K562 (cell line): ENCODE data around the gene NACC1. TPM values are rescaled to one million over a fixed set of nuclear protein-coding genes. Genes with fewer than 3 reads are reported as not detected.

Source experiments
- ATAC-seq: fragments of 200-7000 bp; cut with Tn5 transposase; 3 replicates; pipeline ENCODE4 v1.9.1; 2020; ENCODE audit warnings: moderate library complexity
- BruUV-seq: library from RNA; stranded (reverse); fragments of 400-500 nt; replicated peaks from 2 replicates; lab custom pipeline; 2021; lab: Mats Ljungman, UMichigan
- CTCF ChIA-PET: fragments of 300-600 bp; formaldehyde crosslinking; extraction: SDS; loops from one replicate; lab custom pipeline; 2021; ENCODE audit warnings: low intra/inter-chr PET ratio; lab: Yijun Ruan, JAX
- POLR2A ChIA-PET: fragments of 300-600, 350-650 bp; sonication (Branson Sonifier 250); formaldehyde crosslinking; extraction: SDS; loops from one replicate; lab custom pipeline; 2021; ENCODE audit warnings: antibody characterized with exemption, inconsistent platforms; lab: Yijun Ruan, JAX
- DNase-seq, 4 experiments: peaks; one replicate each; pipeline versions ENCODE4 v3.0.0 to v3.0.0-alpha.2; 2011 to 2018; ENCODE audit warnings: low spot score in 3 of 4, mixed read lengths in 3 of 4; ENCODE audit errors: extremely low read depth in 1 of 4
- FAIRE-seq: peaks from 2 replicates; lab custom pipeline; 2011; peaks lifted over from hg19 to GRCh38; lab: Jason Lieb, UNC
- H2AFZ ChIP-seq: 2 replicates; pipeline ENCODE4 v1.6.0; 2011; ENCODE audit warnings: low read depth, low read length, control low read depth, inconsistent platforms
- H3K27ac ChIP-seq: fragments of 200-600 bp; 3 replicates; pipeline ENCODE4 v1.8.0; 2011; ENCODE audit warnings: low read depth, mild to moderate bottlenecking, control low read depth, inconsistent platforms, low read length, moderate library complexity, mixed read lengths; ENCODE audit errors: extremely low read depth
- H3K27me3 ChIP-seq, 2 experiments: fragments of 300-600 bp in 1 of 2; 2 replicates in 1 of 2; 3 replicates in 1 of 2; pipeline versions ENCODE4 v1.6.0 to v1.8.0; 2011; ENCODE audit warnings: inconsistent platforms in 2 of 2, low read length in 2 of 2, mild to moderate bottlenecking in 1 of 2, mixed read lengths in 1 of 2, moderate library complexity in 1 of 2; ENCODE audit not compliant: control insufficient read depth in 2 of 2, insufficient read depth in 2 of 2
- H3K36me3 ChIP-seq: fragments of 300-600 bp; 3 replicates; pipeline ENCODE4 v1.8.0; 2011; ENCODE audit warnings: mild to moderate bottlenecking, low read length, inconsistent platforms; ENCODE audit not compliant: control insufficient read depth, insufficient read depth
- H3K4me1 ChIP-seq, 2 experiments: fragments of 200-600 bp in 1 of 2; replicated peaks in 1 of 2; 2 replicates in 1 of 2; 3 replicates in 1 of 2; pipeline versions ENCODE4 v1.5.1 to v1.8.0; 2011; ENCODE audit warnings: inconsistent platforms in 2 of 2, low read length in 2 of 2, mild to moderate bottlenecking in 1 of 2, mixed read lengths in 1 of 2, moderate library complexity in 1 of 2; ENCODE audit not compliant: control insufficient read depth in 2 of 2, insufficient read depth in 2 of 2
- H3K4me2 ChIP-seq: 2 replicates; pipeline ENCODE4 v1.6.1; 2011; ENCODE audit warnings: low read length, control low read depth, inconsistent platforms, mixed read lengths; ENCODE audit not compliant: insufficient read depth
- H3K4me3 ChIP-seq: fragments of 200-600 bp; sonication (generic), shearing (Covaris generic); 2 replicates; pipeline ENCODE4 v1.5.1; 2016; ENCODE audit warnings: control low read depth, inconsistent platforms
- H3K79me2 ChIP-seq: fragments of 200-600 bp; 3 replicates; pipeline ENCODE4 v1.8.0; 2011; ENCODE audit warnings: low read length, inconsistent platforms; ENCODE audit not compliant: control insufficient read depth, insufficient read depth
- H3K9ac ChIP-seq, 2 experiments: 2 replicates each; pipeline versions ENCODE4 v1.6.0 to v1.6.1; 2011; ENCODE audit warnings: low read depth in 2 of 2, low read length in 2 of 2, control low read depth in 1 of 2, inconsistent platforms in 1 of 2, mild to moderate bottlenecking in 1 of 2, mixed read lengths in 1 of 2; ENCODE audit not compliant: insufficient read depth in 1 of 2
- H3K9me1 ChIP-seq: one replicate; pipeline ENCODE4 v1.6.0; 2011; ENCODE audit warnings: inconsistent platforms, mild to moderate bottlenecking, low read length, moderate library complexity; ENCODE audit not compliant: control insufficient read depth, insufficient read depth
- H3K9me3 ChIP-seq: replicated peaks from 2 replicates; pipeline ENCODE4 v1.5.1; 2011; ENCODE audit warnings: low read depth, low read length, inconsistent platforms; ENCODE audit not compliant: control insufficient read depth, insufficient read depth
- H4K20me1 ChIP-seq: replicated peaks from 2 replicates; pipeline ENCODE4 v1.6.1; 2011; ENCODE audit warnings: low read length, inconsistent platforms, mixed read lengths; ENCODE audit not compliant: control insufficient read depth, insufficient read depth
- CBFA2T2 ChIP-seq: fragments of 450-650 bp; conservative IDR thresholded peaks from 2 replicates; pipeline ENCODE4 v1.6.1; 2017; ENCODE audit warnings: mild to moderate bottlenecking
- CBFA2T3 ChIP-seq: fragments of 450-650 bp; IDR thresholded peaks from 2 replicates; pipeline ENCODE4 v1.6.1; 2017
- GATAD2A ChIP-seq: fragments of 450-650 bp; IDR thresholded peaks from 2 replicates; pipeline ENCODE4 v1.6.1; 2017
- MCM3 ChIP-seq: fragments of 450-650 bp; IDR thresholded peaks from 2 replicates; pipeline ENCODE4 v1.6.1; 2016
- NCOA2 ChIP-seq, 2 experiments: fragments of 450-650 bp; IDR thresholded peaks; 2 replicates each; pipeline ENCODE4 v1.6.1; 2018; ENCODE audit warnings: mild to moderate bottlenecking in 2 of 2, moderate library complexity in 1 of 2; ENCODE audit not compliant: partially characterized antibody in 2 of 2
- TAF1 ChIP-seq: IDR thresholded peaks from 2 replicates; pipeline ENCODE4 v1.6.1; 2011; ENCODE audit warnings: mild to moderate bottlenecking, low read length, moderate library complexity; ENCODE audit not compliant: insufficient read depth, control insufficient read depth, severe bottlenecking; ENCODE audit errors: extremely low read depth
- WGBS: fragments of 100-300 bp; shearing (Covaris generic); methylation state at CpG from one replicate; pipeline ENCODE4 v1.1.6; 2016; ENCODE audit warnings: low coverage, mixed read lengths; ENCODE audit not compliant: insufficient coverage; ENCODE audit errors: missing lambda C conversion rate; 5-methylcytosine and 5-hydroxymethylcytosine counted together
- in situ Hi-C: fragments of 300-500 bp; cut with MboI; formaldehyde crosslinking; loops from 4 replicates; pipeline ENCODE4 v1.15.0; 2018; ENCODE audit warnings: inconsistent platforms, mixed read lengths
- intact Hi-C: fragments of 100-400 bp; cut with micrococcal nuclease; formaldehyde crosslinking; loops from 2 replicates; pipeline ENCODE4 v1.14.2; 2022
- polyA plus RNA-seq, 8 experiments: library from polyadenylated mRNA; depleted of rRNA in 4 of 8; stranded (reverse) in 5 of 8; unstranded in 3 of 8; fragments of >200 nt; fragmentation: Nextera tagmentation in 2 of 8; fragmentation: Illumina TruSeq in 1 of 8; extraction: Ambion mirVana in 2 of 8; extraction: Trizol in 1 of 8; gene quantifications; 2 replicates each; pipeline versions ENCODE4 v1.2.1 to v1.2.3, GENCODE V29; 2011 to 2014; ENCODE audit warnings: inconsistent platforms in 1 of 8, missing spikeins in 1 of 8
- total RNA-seq, 7 experiments: library from RNA; depleted of rRNA in 6 of 7; stranded (reverse); fragments of >200 nt in 6 of 7; fragmentation: Illumina TruSeq in 2 of 7; extraction: Trizol in 2 of 7; gene quantifications; 2 replicates each; pipeline versions ENCODE4 v1.2.1 to v1.2.3, GENCODE V29; 2011 to 2021; ENCODE audit warnings: low replicate concordance in 1 of 7
- TF ChIP-seq, protein P1 (sequence below): sonication (generic); formaldehyde crosslinking; IDR thresholded peaks from 2 replicates; pipeline ENCODE4 v1.8.0; 2022; ENCODE audit warnings: missing genetic modification reagents, mild to moderate bottlenecking, moderate library complexity, borderline replicate concordance
- TF ChIP-seq, protein P2 (sequence below): sonication (generic); formaldehyde crosslinking; IDR thresholded peaks from 2 replicates; pipeline ENCODE4 v1.9.0; 2022; ENCODE audit warnings: mild to moderate bottlenecking, missing genetic modification reagents

Gene NACC1
- total and polyA plus RNA-seq, 9 of the 15 experiments (the other 6 are each of a cell fraction or from before 2014, with no cell fraction given): 0.04 to 96.6 (median 25.8) TPM

DNA sequence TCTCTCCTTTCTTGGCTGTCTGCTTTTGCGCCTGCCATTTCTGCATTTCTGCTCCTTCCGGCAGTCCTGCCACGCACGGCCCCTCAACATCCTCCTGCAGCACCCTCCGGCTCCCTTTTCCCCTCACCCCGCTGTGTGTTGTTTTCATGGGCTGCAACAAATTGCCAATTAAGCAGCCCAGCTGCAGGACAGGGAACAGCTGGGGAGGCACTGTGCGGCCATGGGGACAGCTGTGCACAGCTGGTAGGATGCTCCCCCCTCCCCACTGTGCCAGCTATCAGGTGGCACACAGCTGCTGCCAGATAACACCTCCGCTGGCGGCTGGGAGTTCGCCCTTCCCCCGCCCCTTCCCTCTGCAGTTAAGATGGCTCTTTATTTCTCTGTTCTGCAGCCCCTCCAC is 40.8 kb upstream of the NACC1 start:
- in situ Hi-C loops (no loop called here), intact Hi-C loops (no loop called here)
- no peaks in the 10 kb centered on the region for H4K20me1 ChIP-seq
- H2AFZ ChIP-seq: no peak overlapping the region
- DNase-seq: no peak
- no TSS peak for BruUV-seq
- no peaks in the 10 kb centered on the region for H3K79me2 ChIP-seq
- H3K36me3 ChIP-seq: peaks cover 47% of the 10 kb centered on the region; the same call in 2 of the 3 replicates
- WGBS: 77% methylated on average over 11 of the region's 11 CpGs
- CTCF ChIA-PET: interaction anchor here (0.6 kb wide), 1 partner anchor 185 kb away, joined by 3 read pairs; no protein-coding TSS in a partner anchor
- no peak overlapping the region for H3K4me2 ChIP-seq
- ATAC-seq: no peak
- POLR2A ChIA-PET: interaction anchor here (1.0 to 1.1 kb wide), 2 partner anchors 11 to 72 kb away, joined by 3 to 4 read pairs; no protein-coding TSS in a partner anchor
- peaks cover 34 to 76% of the 10 kb centered on the region in 2 experiments for H3K4me1 ChIP-seq
- no peaks in the 10 kb centered on the region for H3K9me1 ChIP-seq
- no peak for FAIRE-seq
- no peak overlapping the region; the same call in 2 of the 3 replicates for H3K27ac ChIP-seq
- H3K9me3 ChIP-seq: no peaks in the 10 kb centered on the region
- H3K4me3 ChIP-seq: no peak overlapping the region
- H3K27me3 ChIP-seq: no peaks in the 10 kb centered on the region
- peak overlapping the region in 1 of 2 experiments; percentile 81; a peak in 2 of 4 replicates for H3K9ac ChIP-seq
- TF ChIP-seq CBFA2T3 (peak; percentile 63), NCOA2 (IDR thresholded peaks at IDR 0.05; ENCODE audit: partially characterized antibody in 2 of 2) (no peak), MCM3 (no peak), GATAD2A (no peak), TAF1 (no peak), CBFA2T2 (peak; percentile 56)
- TF ChIP-seq, protein P1, sequence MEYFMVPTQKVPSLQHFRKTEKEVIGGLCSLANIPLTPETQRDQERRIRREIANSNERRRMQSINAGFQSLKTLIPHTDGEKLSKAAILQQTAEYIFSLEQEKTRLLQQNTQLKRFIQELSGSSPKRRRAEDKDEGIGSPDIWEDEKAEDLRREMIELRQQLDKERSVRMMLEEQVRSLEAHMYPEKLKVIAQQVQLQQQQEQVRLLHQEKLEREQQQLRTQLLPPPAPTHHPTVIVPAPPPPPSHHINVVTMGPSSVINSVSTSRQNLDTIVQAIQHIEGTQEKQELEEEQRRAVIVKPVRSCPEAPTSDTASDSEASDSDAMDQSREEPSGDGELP: peak; percentile 73; the same call in 1 of the 2 replicates
- TF ChIP-seq, protein P2, sequence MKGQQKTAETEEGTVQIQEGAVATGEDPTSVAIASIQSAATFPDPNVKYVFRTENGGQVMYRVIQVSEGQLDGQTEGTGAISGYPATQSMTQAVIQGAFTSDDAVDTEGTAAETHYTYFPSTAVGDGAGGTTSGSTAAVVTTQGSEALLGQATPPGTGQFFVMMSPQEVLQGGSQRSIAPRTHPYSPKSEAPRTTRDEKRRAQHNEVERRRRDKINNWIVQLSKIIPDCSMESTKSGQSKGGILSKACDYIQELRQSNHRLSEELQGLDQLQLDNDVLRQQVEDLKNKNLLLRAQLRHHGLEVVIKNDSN (CRISPR knock-in tag): 0 out of 2 replicates have a peak, but pooled peaks have one; percentile 20
